ENCODE results near the gene TECRL. TPM values are rescaled to one million over a fixed set of nuclear protein-coding genes. Genes with fewer than 3 reads are reported as not detected.

The TECRL gene
- total RNA-seq, 1 experiment from 2014 or later = not detected

DNA sequence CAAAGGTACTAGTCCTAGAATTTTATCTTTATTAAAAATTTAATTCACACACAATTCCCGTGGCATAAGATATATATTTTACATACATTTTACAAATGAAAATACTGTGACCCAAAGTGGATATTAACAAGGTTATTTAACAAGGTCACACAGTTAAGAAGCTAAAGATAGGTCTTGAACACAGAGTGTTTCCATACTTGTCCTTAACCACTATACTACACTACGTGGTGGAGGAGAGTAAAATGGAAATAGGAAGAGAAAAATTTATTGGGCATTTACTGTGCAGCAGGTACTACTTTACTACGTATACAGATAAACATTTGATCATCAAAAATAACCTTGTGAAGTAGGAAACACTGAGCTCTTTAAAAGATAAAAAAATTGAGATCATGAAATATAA lies 14.8 kb downstream of the TECRL start:
- BruUV-seq (replicated peaks) = no TSS peak
- POLR2A ChIA-PET = no interaction called here
- H3K9me3 ChIP-seq (ENCODE audit: control insufficient read depth, insufficient read depth, low read depth, low read length) = no peaks in the 10 kb centered on the region

DNA sequence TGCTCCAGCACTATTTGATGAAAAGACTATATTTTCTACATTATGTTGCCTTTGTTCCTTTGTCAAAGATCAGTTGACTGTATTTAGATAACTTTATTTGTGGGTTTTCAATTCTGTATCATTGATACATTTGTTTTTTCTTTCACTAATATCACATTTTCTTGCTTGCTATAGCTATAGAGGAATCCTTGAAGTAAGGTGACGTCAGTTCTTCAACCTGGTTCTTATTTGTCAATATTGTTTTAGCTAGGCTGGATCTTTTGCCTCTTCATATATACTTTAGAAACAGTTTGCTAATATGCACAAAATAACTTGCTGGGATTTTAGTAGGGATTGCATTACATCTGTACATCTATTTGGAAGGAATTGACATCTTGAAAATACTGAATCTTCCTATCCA lies 21.0 kb downstream of the TECRL start:
- no TSS peak for BruUV-seq (replicated peaks)
- no peak overlapping the region for H3K27ac ChIP-seq (ENCODE audit: low read length)
- TF ChIP-seq, protein P1, sequence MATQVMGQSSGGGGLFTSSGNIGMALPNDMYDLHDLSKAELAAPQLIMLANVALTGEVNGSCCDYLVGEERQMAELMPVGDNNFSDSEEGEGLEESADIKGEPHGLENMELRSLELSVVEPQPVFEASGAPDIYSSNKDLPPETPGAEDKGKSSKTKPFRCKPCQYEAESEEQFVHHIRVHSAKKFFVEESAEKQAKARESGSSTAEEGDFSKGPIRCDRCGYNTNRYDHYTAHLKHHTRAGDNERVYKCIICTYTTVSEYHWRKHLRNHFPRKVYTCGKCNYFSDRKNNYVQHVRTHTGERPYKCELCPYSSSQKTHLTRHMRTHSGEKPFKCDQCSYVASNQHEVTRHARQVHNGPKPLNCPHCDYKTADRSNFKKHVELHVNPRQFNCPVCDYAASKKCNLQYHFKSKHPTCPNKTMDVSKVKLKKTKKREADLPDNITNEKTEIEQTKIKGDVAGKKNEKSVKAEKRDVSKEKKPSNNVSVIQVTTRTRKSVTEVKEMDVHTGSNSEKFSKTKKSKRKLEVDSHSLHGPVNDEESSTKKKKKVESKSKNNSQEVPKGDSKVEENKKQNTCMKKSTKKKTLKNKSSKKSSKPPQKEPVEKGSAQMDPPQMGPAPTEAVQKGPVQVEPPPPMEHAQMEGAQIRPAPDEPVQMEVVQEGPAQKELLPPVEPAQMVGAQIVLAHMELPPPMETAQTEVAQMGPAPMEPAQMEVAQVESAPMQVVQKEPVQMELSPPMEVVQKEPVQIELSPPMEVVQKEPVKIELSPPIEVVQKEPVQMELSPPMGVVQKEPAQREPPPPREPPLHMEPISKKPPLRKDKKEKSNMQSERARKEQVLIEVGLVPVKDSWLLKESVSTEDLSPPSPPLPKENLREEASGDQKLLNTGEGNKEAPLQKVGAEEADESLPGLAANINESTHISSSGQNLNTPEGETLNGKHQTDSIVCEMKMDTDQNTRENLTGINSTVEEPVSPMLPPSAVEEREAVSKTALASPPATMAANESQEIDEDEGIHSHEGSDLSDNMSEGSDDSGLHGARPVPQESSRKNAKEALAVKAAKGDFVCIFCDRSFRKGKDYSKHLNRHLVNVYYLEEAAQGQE (IDR thresholded peaks at IDR 0.05; ENCODE audit: insufficient read depth in 1 of 2, low read depth in 2 of 2, low read length in 1 of 2) = no peak
- TF ChIP-seq SIN3A (IDR thresholded peaks at IDR 0.05; ENCODE audit: borderline replicate concordance, insufficient read depth, low read depth, low read length) (no peak), POLR2AphosphoS5 (IDR thresholded peaks at IDR 0.05; ENCODE audit: low read depth, low read length) (no peak), TCF7L2 (IDR thresholded peaks at IDR 0.05; ENCODE audit: low read depth, low read length) (no peak)
- TF ChIP-seq, protein P2, sequence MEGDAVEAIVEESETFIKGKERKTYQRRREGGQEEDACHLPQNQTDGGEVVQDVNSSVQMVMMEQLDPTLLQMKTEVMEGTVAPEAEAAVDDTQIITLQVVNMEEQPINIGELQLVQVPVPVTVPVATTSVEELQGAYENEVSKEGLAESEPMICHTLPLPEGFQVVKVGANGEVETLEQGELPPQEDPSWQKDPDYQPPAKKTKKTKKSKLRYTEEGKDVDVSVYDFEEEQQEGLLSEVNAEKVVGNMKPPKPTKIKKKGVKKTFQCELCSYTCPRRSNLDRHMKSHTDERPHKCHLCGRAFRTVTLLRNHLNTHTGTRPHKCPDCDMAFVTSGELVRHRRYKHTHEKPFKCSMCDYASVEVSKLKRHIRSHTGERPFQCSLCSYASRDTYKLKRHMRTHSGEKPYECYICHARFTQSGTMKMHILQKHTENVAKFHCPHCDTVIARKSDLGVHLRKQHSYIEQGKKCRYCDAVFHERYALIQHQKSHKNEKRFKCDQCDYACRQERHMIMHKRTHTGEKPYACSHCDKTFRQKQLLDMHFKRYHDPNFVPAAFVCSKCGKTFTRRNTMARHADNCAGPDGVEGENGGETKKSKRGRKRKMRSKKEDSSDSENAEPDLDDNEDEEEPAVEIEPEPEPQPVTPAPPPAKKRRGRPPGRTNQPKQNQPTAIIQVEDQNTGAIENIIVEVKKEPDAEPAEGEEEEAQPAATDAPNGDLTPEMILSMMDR (IDR thresholded peaks at IDR 0.05) = no peak
- no peak for ATAC-seq
- DNase-seq (ENCODE audit: low read depth, low spot score) = no peak
- H3K4me1 ChIP-seq (ENCODE audit: control insufficient read depth, insufficient read depth, low read length) = no peaks in the 10 kb centered on the region
- intact Hi-C loops (cut with micrococcal nuclease; ENCODE audit: unreplicated experiment) (no loop called here), in situ Hi-C loops (cut with HindIII; ENCODE audit: low pct_unique_long_range_greater_than_20kb, low sequenced_read_pairs) (no loop called here)
- no peaks in the 10 kb centered on the region for H3K27me3 ChIP-seq (ENCODE audit: control insufficient read depth, insufficient read depth, low read length)
- no peak overlapping the region for H3K4me3 ChIP-seq (ENCODE audit: low read depth in 2 of 2, low read length in 2 of 2)
- H3K36me3 ChIP-seq (ENCODE audit: control insufficient read depth, insufficient read depth, low read length) = no peaks in the 10 kb centered on the region
- POLR2A ChIA-PET = no interaction called here
- H3K9me3 ChIP-seq (ENCODE audit: control insufficient read depth, insufficient read depth, low read depth, low read length) = no peaks in the 10 kb centered on the region
- CTCF ChIA-PET = no interaction called here

More for the DNA sequence above, 14.8 kb downstream of the TECRL start:
- CTCF ChIA-PET = no interaction called here
- intact Hi-C loops (cut with micrococcal nuclease; ENCODE audit: unreplicated experiment) (no loop called here), in situ Hi-C loops (cut with HindIII; ENCODE audit: low pct_unique_long_range_greater_than_20kb, low sequenced_read_pairs) (no loop called here)
- Histone ChIP-seq H3K27ac (ENCODE audit: low read length) (no peak overlapping the region), H3K36me3 (ENCODE audit: control insufficient read depth, insufficient read depth, low read length) (no peaks in the 10 kb centered on the region), H3K4me3 (ENCODE audit: low read depth in 2 of 2, low read length in 2 of 2) (no peak overlapping the region), H3K4me1 (ENCODE audit: control insufficient read depth, insufficient read depth, low read length) (no peaks in the 10 kb centered on the region), H3K27me3 (ENCODE audit: control insufficient read depth, insufficient read depth, low read length) (no peaks in the 10 kb centered on the region)
- TF ChIP-seq POLR2AphosphoS5 (IDR thresholded peaks at IDR 0.05; ENCODE audit: low read depth, low read length) = no peak
- TF ChIP-seq TCF7L2 (IDR thresholded peaks at IDR 0.05; ENCODE audit: low read depth, low read length) = no peak
- TF ChIP-seq SIN3A (IDR thresholded peaks at IDR 0.05; ENCODE audit: borderline replicate concordance, insufficient read depth, low read depth, low read length) = no peak
- DNase-seq (ENCODE audit: low read depth, low spot score) (no peak), ATAC-seq (no peak)

DNA sequence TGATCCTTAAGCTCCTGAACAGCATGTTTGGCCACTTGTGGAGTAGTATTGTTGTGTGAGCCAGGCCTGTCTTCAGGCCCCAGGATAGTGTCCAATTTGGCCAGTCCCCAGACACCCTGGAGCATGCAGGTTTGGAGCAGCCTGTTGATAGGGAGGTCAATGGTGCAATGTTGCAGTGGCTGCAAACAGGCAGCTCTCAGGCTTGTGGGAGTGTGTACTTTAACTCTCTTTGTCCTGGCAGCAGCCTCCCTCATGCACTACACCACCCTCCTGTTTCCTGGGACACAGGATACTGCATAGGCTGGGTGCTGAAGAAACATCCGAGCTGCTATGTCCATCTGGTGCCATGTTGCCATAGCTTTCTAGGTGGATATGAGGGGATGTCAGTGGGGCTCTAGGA lies 24.0 kb downstream of the TECRL start:
- DNase-seq (ENCODE audit: low read depth, low spot score) (no peak), ATAC-seq (no peak)
- CTCF ChIA-PET = no interaction called here
- Histone ChIP-seq H3K36me3 (ENCODE audit: control insufficient read depth, insufficient read depth, low read length) (no peaks in the 10 kb centered on the region), H3K4me1 (ENCODE audit: control insufficient read depth, insufficient read depth, low read length) (no peaks in the 10 kb centered on the region), H3K27me3 (ENCODE audit: control insufficient read depth, insufficient read depth, low read length) (no peaks in the 10 kb centered on the region), H3K9me3 (ENCODE audit: control insufficient read depth, insufficient read depth, low read depth, low read length) (no peaks in the 10 kb centered on the region), H3K27ac (ENCODE audit: low read length) (no peak overlapping the region), H3K4me3 (ENCODE audit: low read depth in 2 of 2, low read length in 2 of 2) (no peak overlapping the region)
- TF ChIP-seq, protein P1 (IDR thresholded peaks at IDR 0.05; ENCODE audit: insufficient read depth in 1 of 2, low read depth in 2 of 2, low read length in 1 of 2) = no peak
- TF ChIP-seq TCF7L2 (IDR thresholded peaks at IDR 0.05; ENCODE audit: low read depth, low read length) (no peak), POLR2AphosphoS5 (IDR thresholded peaks at IDR 0.05; ENCODE audit: low read depth, low read length) (no peak), SIN3A (IDR thresholded peaks at IDR 0.05; ENCODE audit: borderline replicate concordance, insufficient read depth, low read depth, low read length) (no peak)
- TF ChIP-seq, protein P2 (IDR thresholded peaks at IDR 0.05) = no peak
- BruUV-seq (replicated peaks) = no TSS peak
- POLR2A ChIA-PET = no interaction called here
- in situ Hi-C loops (cut with HindIII; ENCODE audit: low pct_unique_long_range_greater_than_20kb, low sequenced_read_pairs) = no loop called here
- intact Hi-C loops (cut with micrococcal nuclease; ENCODE audit: unreplicated experiment) = no loop called here

All from Panc1 (cell line).